HEK293 (cell line): Measurements from ENCODE around the gene HUNK.

Source experiments
- GLI4 ChIP-seq: fragments of 450-650 bp; formaldehyde crosslinking; IDR thresholded peaks from 2 replicates; pipeline ENCODE4 v1.5.1; 2016; ENCODE audit warnings: missing biosample characterization, missing genetic modification characterization
- HOXA7 ChIP-seq: sonication (generic); formaldehyde crosslinking; IDR thresholded peaks from 2 replicates; pipeline ENCODE4 v1.8.1; 2022; ENCODE audit warnings: missing genetic modification reagents, borderline replicate concordance
- HOXD13 ChIP-seq: sonication (generic); formaldehyde crosslinking; IDR thresholded peaks from 2 replicates; pipeline ENCODE4 v1.8.0; 2022; ENCODE audit warnings: missing genetic modification reagents, borderline replicate concordance
- MEIS1 ChIP-seq: sonication (generic); formaldehyde crosslinking; IDR thresholded peaks from 2 replicates; pipeline ENCODE4 v1.8.1; 2022; ENCODE audit warnings: missing genetic modification reagents, mild to moderate bottlenecking, borderline replicate concordance
- OSR2 ChIP-seq: fragments of 450-650 bp; formaldehyde crosslinking; IDR thresholded peaks from 2 replicates; pipeline ENCODE4 v1.5.1; 2016; ENCODE audit warnings: missing biosample characterization, missing genetic modification characterization
- RBAK ChIP-seq: fragments of 450-650 bp; formaldehyde crosslinking; IDR thresholded peaks from 2 replicates; pipeline ENCODE4 v1.5.1; 2016; ENCODE audit warnings: missing biosample characterization, missing genetic modification characterization
- ZBTB20 ChIP-seq: fragments of 450-650 bp; formaldehyde crosslinking; IDR thresholded peaks from 2 replicates; pipeline ENCODE4 v1.5.1; 2016; ENCODE audit warnings: missing biosample characterization, missing genetic modification characterization
- ZBTB7A ChIP-seq: fragments of 450-650 bp; formaldehyde crosslinking; IDR thresholded peaks from 2 replicates; pipeline ENCODE4 v1.5.1; 2016; ENCODE audit warnings: low read depth, missing biosample characterization, missing genetic modification characterization
- ZEB2 ChIP-seq: fragments of 450-650 bp; formaldehyde crosslinking; IDR thresholded peaks from 2 replicates; pipeline ENCODE4 v1.5.1; 2016; ENCODE audit warnings: missing biosample characterization, missing genetic modification characterization
- ZFP3 ChIP-seq: fragments of 450-650 bp; formaldehyde crosslinking; IDR thresholded peaks from 2 replicates; pipeline ENCODE4 v1.5.1; 2016; ENCODE audit warnings: low read depth, missing biosample characterization, missing genetic modification characterization
- ZNF121 ChIP-seq: fragments of 450-650 bp; formaldehyde crosslinking; IDR thresholded peaks from 2 replicates; pipeline ENCODE4 v1.5.1; 2016; ENCODE audit warnings: missing biosample characterization, missing genetic modification characterization
- ZNF157 ChIP-seq: fragments of 450-650 bp; formaldehyde crosslinking; IDR thresholded peaks from 2 replicates; pipeline ENCODE4 v1.5.1; 2016; ENCODE audit warnings: missing biosample characterization, missing genetic modification characterization
- ZNF175 ChIP-seq: fragments of 450-650 bp; formaldehyde crosslinking; IDR thresholded peaks from 2 replicates; pipeline ENCODE4 v1.5.1; 2016; ENCODE audit warnings: missing biosample characterization, missing genetic modification characterization
- ZNF184 ChIP-seq: fragments of 450-650 bp; IDR thresholded peaks from 2 replicates; pipeline ENCODE4 v1.5.1; 2018; ENCODE audit warnings: missing biosample characterization, mild to moderate bottlenecking, missing genetic modification characterization
- ZNF211 ChIP-seq: fragments of 450-650 bp; formaldehyde crosslinking; IDR thresholded peaks from 2 replicates; pipeline ENCODE4 v1.5.1; 2016; ENCODE audit warnings: low read depth, missing biosample characterization, missing genetic modification characterization
- ZNF248 ChIP-seq: fragments of 450-650 bp; formaldehyde crosslinking; IDR thresholded peaks from 2 replicates; pipeline ENCODE4 v1.5.1; 2017; ENCODE audit warnings: missing biosample characterization, missing genetic modification characterization
- ZNF266 ChIP-seq: fragments of 450-650 bp; formaldehyde crosslinking; IDR thresholded peaks from 2 replicates; pipeline ENCODE4 v1.5.1; 2016; ENCODE audit warnings: missing biosample characterization, missing genetic modification characterization, low read depth
- ZNF350 ChIP-seq: fragments of 450-650 bp; formaldehyde crosslinking; IDR thresholded peaks from 2 replicates; pipeline ENCODE4 v1.5.0; 2017; ENCODE audit warnings: missing biosample characterization, mild to moderate bottlenecking, missing genetic modification characterization
- ZNF423 ChIP-seq: fragments of 450-650 bp; formaldehyde crosslinking; IDR thresholded peaks from 2 replicates; pipeline ENCODE4 v1.5.1; 2016; ENCODE audit warnings: missing biosample characterization, missing genetic modification characterization
- ZNF48 ChIP-seq: fragments of 450-650 bp; formaldehyde crosslinking; IDR thresholded peaks from 2 replicates; pipeline ENCODE4 v1.5.1; 2016; ENCODE audit warnings: missing biosample characterization, missing genetic modification characterization
- ZNF501 ChIP-seq: fragments of 450-650 bp; formaldehyde crosslinking; IDR thresholded peaks from 2 replicates; pipeline ENCODE4 v1.5.1; 2016; ENCODE audit warnings: missing biosample characterization, missing genetic modification characterization
- ZNF514 ChIP-seq: fragments of 450-650 bp; formaldehyde crosslinking; IDR thresholded peaks from 2 replicates; pipeline ENCODE4 v1.5.1; 2016; ENCODE audit warnings: missing biosample characterization, missing genetic modification characterization
- ZNF529 ChIP-seq: fragments of 450-650 bp; formaldehyde crosslinking; IDR thresholded peaks from 2 replicates; pipeline ENCODE4 v1.5.1; 2017; ENCODE audit warnings: missing genetic modification characterization, missing biosample characterization; ENCODE audit not compliant: insufficient replicate concordance
- ZNF549 ChIP-seq: fragments of 450-650 bp; IDR thresholded peaks from 2 replicates; pipeline ENCODE4 v1.5.1; 2018; ENCODE audit warnings: missing biosample characterization, missing genetic modification characterization, mild to moderate bottlenecking, inconsistent platforms, moderate library complexity
- ZNF555 ChIP-seq: fragments of 450-650 bp; formaldehyde crosslinking; conservative IDR thresholded peaks from 2 replicates; pipeline ENCODE4 v1.5.1; 2017; ENCODE audit warnings: missing biosample characterization, mild to moderate bottlenecking, missing genetic modification characterization, inconsistent platforms
- ZNF621 ChIP-seq: fragments of 450-650 bp; formaldehyde crosslinking; IDR thresholded peaks from 2 replicates; pipeline ENCODE4 v1.5.1; 2017; ENCODE audit warnings: missing biosample characterization, missing genetic modification characterization
- ZNF654 ChIP-seq: fragments of 450-650 bp; formaldehyde crosslinking; IDR thresholded peaks from 2 replicates; pipeline ENCODE4 v1.5.1; 2016; ENCODE audit warnings: low read depth, missing biosample characterization, missing genetic modification characterization
- ZNF660 ChIP-seq: fragments of 450-650 bp; IDR thresholded peaks from 2 replicates; pipeline ENCODE4 v1.5.1; 2018; ENCODE audit warnings: missing biosample characterization, mild to moderate bottlenecking, missing genetic modification characterization
- ZNF664 ChIP-seq: fragments of 450-650 bp; formaldehyde crosslinking; IDR thresholded peaks from 2 replicates; pipeline ENCODE4 v1.5.1; 2016; ENCODE audit warnings: missing biosample characterization, missing genetic modification characterization
- ZNF670 ChIP-seq: fragments of 450-650 bp; formaldehyde crosslinking; IDR thresholded peaks from 2 replicates; pipeline ENCODE4 v1.5.1; 2016; ENCODE audit warnings: missing biosample characterization, missing genetic modification characterization, low read depth
- ZNF747 ChIP-seq: fragments of 450-650 bp; formaldehyde crosslinking; IDR thresholded peaks from 2 replicates; pipeline ENCODE4 v1.5.1; 2016; ENCODE audit warnings: missing biosample characterization, missing genetic modification characterization
- ZNF76 ChIP-seq: fragments of 450-650 bp; formaldehyde crosslinking; IDR thresholded peaks from 2 replicates; pipeline ENCODE4; 2016; ENCODE audit warnings: low read depth, missing biosample characterization, missing genetic modification characterization, borderline replicate concordance
- ZNF768 ChIP-seq: fragments of 450-650 bp; formaldehyde crosslinking; IDR thresholded peaks from 2 replicates; pipeline ENCODE4 v1.5.1; 2018; ENCODE audit warnings: missing biosample characterization, mild to moderate bottlenecking, missing genetic modification characterization
- ZNF785 ChIP-seq: fragments of 450-650 bp; formaldehyde crosslinking; IDR thresholded peaks from 2 replicates; pipeline ENCODE4 v1.5.1; 2016; ENCODE audit warnings: missing biosample characterization, missing genetic modification characterization
- ZNF791 ChIP-seq: fragments of 450-650 bp; formaldehyde crosslinking; IDR thresholded peaks from 2 replicates; pipeline ENCODE4 v1.5.1; 2016; ENCODE audit warnings: missing biosample characterization, missing genetic modification characterization
- ZXDB ChIP-seq: fragments of 450-650 bp; formaldehyde crosslinking; IDR thresholded peaks from 2 replicates; pipeline ENCODE4 v1.5.1; 2016; ENCODE audit warnings: missing biosample characterization, missing genetic modification characterization
- TF ChIP-seq, protein P1 (sequence below): fragments of 450-650 bp; formaldehyde crosslinking; IDR thresholded peaks from 2 replicates; pipeline ENCODE4 v1.5.1; 2016; ENCODE audit warnings: missing biosample characterization, missing genetic modification characterization, borderline replicate concordance
- TF ChIP-seq, protein P2 (sequence below): fragments of 450-650 bp; formaldehyde crosslinking; IDR thresholded peaks from 2 replicates; pipeline ENCODE4 v1.5.1; 2016; ENCODE audit warnings: missing biosample characterization, missing genetic modification characterization
- TF ChIP-seq, protein P3 (sequence below): fragments of 450-650 bp; formaldehyde crosslinking; IDR thresholded peaks from 2 replicates; pipeline ENCODE4 v1.5.1; 2016; ENCODE audit warnings: missing biosample characterization, missing genetic modification characterization

HUNK gene

DNA sequence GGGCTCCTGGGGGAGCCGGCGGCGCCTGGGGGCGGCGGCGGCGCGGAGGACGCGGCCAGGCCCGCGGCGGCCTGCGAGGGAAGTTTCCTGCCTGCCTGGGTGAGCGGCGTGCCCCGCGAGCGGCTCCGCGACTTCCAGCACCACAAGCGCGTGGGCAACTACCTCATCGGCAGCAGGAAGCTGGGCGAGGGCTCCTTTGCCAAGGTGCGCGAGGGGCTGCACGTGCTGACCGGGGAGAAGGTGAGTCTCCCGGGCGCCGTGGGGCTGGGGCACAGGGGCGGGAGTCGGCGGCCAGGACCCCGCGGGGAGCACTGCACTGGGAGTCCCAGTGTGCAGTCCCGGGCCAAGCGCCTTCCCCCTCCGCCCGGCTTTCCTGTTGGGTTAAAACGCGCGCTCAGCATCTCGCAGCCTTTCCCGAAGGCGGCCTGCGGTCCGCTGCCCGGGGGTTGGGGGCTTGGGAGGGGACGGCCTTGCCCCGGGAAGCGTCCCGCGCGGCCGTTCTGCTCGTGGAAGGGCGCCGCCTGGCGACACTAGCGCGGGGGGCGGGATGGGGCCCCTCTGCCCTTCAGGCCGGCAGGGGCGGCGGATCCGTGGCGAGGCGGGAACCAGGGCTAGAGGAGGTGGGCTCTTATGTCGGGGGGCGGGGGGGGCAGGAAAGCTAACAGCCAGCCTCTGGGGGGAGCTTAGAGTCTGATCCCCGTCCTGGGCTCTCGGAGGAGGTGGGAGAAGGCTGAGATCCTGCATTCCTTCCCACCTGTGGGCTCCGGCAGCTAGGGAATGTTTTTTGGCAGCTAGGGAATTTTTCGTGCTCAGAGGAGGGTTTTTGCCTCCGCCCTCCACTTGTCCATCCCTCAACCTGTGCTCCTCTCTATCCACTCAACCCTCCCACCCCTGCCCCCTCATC lies 1.1 kb downstream of the HUNK start (continued):
- TF ChIP-seq ZNF549 (tag by site-specific recombination) (no peak), ZNF501 (no peak), ZNF747 (no peak), ZNF768 (tag by site-specific recombination) (no peak), ZNF48 (no peak), ZNF211 (tag by site-specific recombination) (no peak), HOXA7 (CRISPR knock-in tag) (no peak), ZFP3 (tag by site-specific recombination) (no peak), ZNF350 (no peak), ZNF184 (tag by site-specific recombination) (0 out of 2 replicates have a peak, but pooled peaks have one; percentile 13), OSR2 (tag by site-specific recombination) (peak; percentile 26; the same call in 1 of the 2 replicates), ZNF266 (tag by site-specific recombination) (no peak), ZEB2 (peak; percentile 86), ZBTB7A (peak; percentile 79; the same call in 1 of the 2 replicates), RBAK (tag by site-specific recombination) (no peak), ZXDB (peak; percentile 74; the same call in 1 of the 2 replicates), ZNF660 (peak; percentile 57; the same call in 1 of the 2 replicates), ZNF529 (tag by site-specific recombination) (no peak), ZNF157 (tag by site-specific recombination) (no peak), ZNF791 (tag by site-specific recombination) (no peak), ZNF175 (tag by site-specific recombination) (no peak), MEIS1 (CRISPR knock-in tag) (no peak), ZNF555 (no peak), ZNF664 (tag by site-specific recombination) (no peak), HOXD13 (no peak), ZNF121 (0 out of 2 replicates have a peak, but pooled peaks have one; percentile 55), ZNF76 (tag by site-specific recombination) (0 out of 2 replicates have a peak, but pooled peaks have one; percentile 74), ZNF785 (no peak), ZNF654 (tag by site-specific recombination) (no peak), ZNF248 (tag by site-specific recombination) (no peak), GLI4 (tag by site-specific recombination) (peak; percentile 23; the same call in 1 of the 2 replicates), ZNF423 (tag by site-specific recombination) (no peak), ZNF514 (tag by site-specific recombination) (no peak), ZBTB20 (tag by site-specific recombination) (peak; percentile 88), ZNF670 (tag by site-specific recombination) (no peak), ZNF621 (tag by site-specific recombination) (no peak)
- TF ChIP-seq, protein P1, sequence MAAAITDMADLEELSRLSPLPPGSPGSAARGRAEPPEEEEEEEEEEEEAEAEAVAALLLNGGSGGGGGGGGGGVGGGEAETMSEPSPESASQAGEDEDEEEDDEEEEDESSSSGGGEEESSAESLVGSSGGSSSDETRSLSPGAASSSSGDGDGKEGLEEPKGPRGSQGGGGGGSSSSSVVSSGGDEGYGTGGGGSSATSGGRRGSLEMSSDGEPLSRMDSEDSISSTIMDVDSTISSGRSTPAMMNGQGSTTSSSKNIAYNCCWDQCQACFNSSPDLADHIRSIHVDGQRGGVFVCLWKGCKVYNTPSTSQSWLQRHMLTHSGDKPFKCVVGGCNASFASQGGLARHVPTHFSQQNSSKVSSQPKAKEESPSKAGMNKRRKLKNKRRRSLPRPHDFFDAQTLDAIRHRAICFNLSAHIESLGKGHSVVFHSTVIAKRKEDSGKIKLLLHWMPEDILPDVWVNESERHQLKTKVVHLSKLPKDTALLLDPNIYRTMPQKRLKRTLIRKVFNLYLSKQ, result no peak
- TF ChIP-seq, protein P2, sequence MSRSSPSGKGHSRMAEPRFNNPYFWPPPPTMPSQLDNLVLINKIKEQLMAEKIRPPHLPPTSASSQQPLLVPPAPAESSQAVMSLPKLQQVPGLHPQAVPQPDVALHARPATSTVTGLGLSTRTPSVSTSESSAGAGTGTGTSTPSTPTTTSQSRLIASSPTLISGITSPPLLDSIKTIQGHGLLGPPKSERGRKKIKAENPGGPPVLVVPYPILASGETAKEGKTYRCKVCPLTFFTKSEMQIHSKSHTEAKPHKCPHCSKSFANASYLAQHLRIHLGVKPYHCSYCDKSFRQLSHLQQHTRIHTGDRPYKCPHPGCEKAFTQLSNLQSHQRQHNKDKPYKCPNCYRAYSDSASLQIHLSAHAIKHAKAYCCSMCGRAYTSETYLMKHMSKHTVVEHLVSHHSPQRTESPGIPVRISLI (tag by site-specific recombination), result no peak
- TF ChIP-seq, protein P3, sequence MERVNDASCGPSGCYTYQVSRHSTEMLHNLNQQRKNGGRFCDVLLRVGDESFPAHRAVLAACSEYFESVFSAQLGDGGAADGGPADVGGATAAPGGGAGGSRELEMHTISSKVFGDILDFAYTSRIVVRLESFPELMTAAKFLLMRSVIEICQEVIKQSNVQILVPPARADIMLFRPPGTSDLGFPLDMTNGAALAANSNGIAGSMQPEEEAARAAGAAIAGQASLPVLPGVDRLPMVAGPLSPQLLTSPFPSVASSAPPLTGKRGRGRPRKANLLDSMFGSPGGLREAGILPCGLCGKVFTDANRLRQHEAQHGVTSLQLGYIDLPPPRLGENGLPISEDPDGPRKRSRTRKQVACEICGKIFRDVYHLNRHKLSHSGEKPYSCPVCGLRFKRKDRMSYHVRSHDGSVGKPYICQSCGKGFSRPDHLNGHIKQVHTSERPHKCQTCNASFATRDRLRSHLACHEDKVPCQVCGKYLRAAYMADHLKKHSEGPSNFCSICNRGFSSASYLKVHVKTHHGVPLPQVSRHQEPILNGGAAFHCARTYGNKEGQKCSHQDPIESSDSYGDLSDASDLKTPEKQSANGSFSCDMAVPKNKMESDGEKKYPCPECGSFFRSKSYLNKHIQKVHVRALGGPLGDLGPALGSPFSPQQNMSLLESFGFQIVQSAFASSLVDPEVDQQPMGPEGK (tag by site-specific recombination), result peak; percentile 100
